Right cardiac atrium (tissue), 5 donors: ENCODE measurements around the gene SPATA2L. TPM values are rescaled to one million over a fixed set of nuclear protein-coding genes. Genes with fewer than 3 reads are reported as not detected.

ENCODE experiments used
- ATAC-seq, 2 donors: fragments of 200-7000 bp; cut with Tn5 transposase; one replicate each; pipeline versions ENCODE4 v1.8.0 to v1.9.1; 2020; ENCODE audit warnings: moderate library complexity in 2 of 2, mild to moderate bottlenecking in 1 of 2
- DNase-seq, 3 donors: peaks; one replicate each; pipeline ENCODE4 v3.0.0-alpha.2; 2020
- H3K27ac ChIP-seq: one replicate; pipeline ENCODE4 v1.5.1; 2013; ENCODE audit warnings: mild to moderate bottlenecking, low read length, control low read depth, moderate library complexity
- H3K27me3 ChIP-seq: one replicate; pipeline ENCODE4 v1.6.1; 2013; ENCODE audit not compliant: control insufficient read depth, insufficient read depth
- H3K4me1 ChIP-seq: one replicate; pipeline ENCODE4 v1.6.1; 2013; ENCODE audit warnings: low read length; ENCODE audit not compliant: control insufficient read depth, insufficient read depth
- H3K4me3 ChIP-seq: one replicate; pipeline ENCODE4 v1.5.1; 2013; ENCODE audit warnings: low read length, control low read depth
- H3K9me3 ChIP-seq: one replicate; pipeline ENCODE4 v1.6.1; 2013; ENCODE audit warnings: low read length; ENCODE audit not compliant: control insufficient read depth
- WGBS: extraction: QIAGEN DNeasy Blood & Tissue Kit; methylation state at CpG from one replicate; pipeline ENCODE4 v1.1.7; 2013; 5-methylcytosine and 5-hydroxymethylcytosine counted together
- intact Hi-C, 4 donors: fragments of 100-400 bp; cut with DNase I; formaldehyde crosslinking; loops; one replicate each; pipeline versions ENCODE4 v1.11.0 to v1.14.0; 2022 to 2023
- long read RNA-seq, 4 donors: library from polyadenylated mRNA; unstranded; transcript quantifications; one replicate each; pipeline ENCODE4 v2.0.0, GENCODE V29; 2020 to 2021
- polyA plus RNA-seq: library from polyadenylated mRNA; stranded (reverse); fragments of 200-250 nt; gene quantifications from one replicate; pipeline ENCODE4 v1.2.3, GENCODE V29; 2013
- total RNA-seq, 4 donors: library from RNA; stranded (reverse); fragmentation: NEBNext Ultra II Directional; extraction: Animal tissue kit (Norgen Biotek cat#: 25700); gene quantifications; one replicate each; pipeline ENCODE4 v1.2.1, GENCODE V29; 2021
- donor health status: healthy with polysubstance abuse.
- donor health status: DM: no; HTN: yes; CAD: no.
- donor health status: DM: no; HTN: no; CAD: no.
- donor health status: DM: no; HTN: yes; CAD: no; lungs with severe emphysema.
- donor health status: DM: yes; HTN: yes; CAD: no.

SPATA2L gene
- total RNA-seq (1 to 10 TPM; 2.3 to 5.2 (median 3.6) TPM), polyA plus RNA-seq (3.1 TPM)
- long read RNA-seq, donor 1, transcript SPATA2L-201 (3 exons, 2,335 nt): major isoform, 14 of 19 reads
- long read RNA-seq, donor 1, partial matches to known transcripts: 1 of 19 reads
- long read RNA-seq, donor 1, other reads (novel, unspliced or antisense): 4 of 19 reads
- long read RNA-seq, donor 2, transcript SPATA2L-201 (3 exons, 2,335 nt): major isoform, 13 of 21 reads
- long read RNA-seq, donor 2, partial matches to known transcripts: 1 of 21 reads
- long read RNA-seq, donor 2, other reads (novel, unspliced or antisense): 5 of 21 reads
- long read RNA-seq, donor 3, transcript SPATA2L-203 (3 exons, 692 nt): minor isoform, 33 of 82 reads
- long read RNA-seq, donor 3, transcript SPATA2L-201 (3 exons, 2,335 nt): major isoform, 45 of 82 reads
- long read RNA-seq, donor 3, partial matches to known transcripts: 2 of 82 reads
- long read RNA-seq, donor 3, other reads (novel, unspliced or antisense): 2 of 82 reads
- long read RNA-seq, donor 4, transcript SPATA2L-201 (3 exons, 2,335 nt): major isoform, 6 of 9 reads
- long read RNA-seq, donor 4, partial matches to known transcripts: 0 of 9 reads
- long read RNA-seq, donor 4, other reads (novel, unspliced or antisense): 2 of 9 reads

- no peaks in the 10 kb centered on the region for H3K9me3 ChIP-seq
- H3K27me3 ChIP-seq: no peaks in the 10 kb centered on the region
- peak; percentile 74 to 81 for ATAC-seq
- peak within 1 kb of the TSS; percentile 65 for H3K4me3 ChIP-seq
- WGBS: 2% methylated on average over 97 of the region's 97 CpGs
- H3K27ac ChIP-seq: peak within 1 kb of the TSS; percentile 27
- peaks cover 3% of the 10 kb centered on the region for H3K4me1 ChIP-seq
- DNase-seq: peak; percentile 85 to 96 (median 94)
- intact Hi-C loops: loop anchor here in 3 of 4 donors (5.0 to 10.0 kb wide), 3 partner anchors 93 to 163 kb away; no protein-coding TSS in a partner anchor
Measured at GRCh38 chr16:89701425-89702406, at the start of gene SPATA2L. SPATA2L (minus strand) TSS chr16:89701705; CDS start chr16:89701232, 473 bp downstream.

DNA sequence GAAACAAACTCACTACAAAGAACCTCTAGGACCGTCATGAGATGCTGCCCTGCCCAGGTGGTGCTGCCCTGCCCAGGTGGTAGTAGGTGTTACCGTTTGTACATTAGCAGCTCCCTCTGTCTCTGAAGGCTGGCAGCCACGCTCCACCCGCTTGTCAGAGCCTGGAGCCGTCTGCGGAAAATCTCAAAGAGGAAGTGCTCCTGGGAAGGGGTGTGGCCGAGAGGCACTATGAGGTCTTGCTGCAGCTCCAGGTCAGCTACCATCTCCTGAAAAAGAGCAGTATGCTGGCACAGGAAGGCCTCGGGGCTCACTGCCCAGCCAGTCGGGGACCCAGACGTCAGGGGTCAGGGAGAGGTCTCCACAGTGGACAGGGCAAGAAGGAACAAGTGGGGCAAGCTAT lies 48.1 kb upstream of the SPATA2L start:
- H3K4me3 ChIP-seq: no peak overlapping the region
- H3K27ac ChIP-seq: no peak overlapping the region
- intact Hi-C loops: loop anchor here (5.0 to 10.0 kb wide), 2 partner anchors 113 to 115 kb away; no protein-coding TSS in a partner anchor
- DNase-seq: peak; percentile 32 to 77 (median 74)
- H3K4me1 ChIP-seq: no peaks in the 10 kb centered on the region
- WGBS: 51% methylated on average over 10 of the region's 10 CpGs
- peak; percentile 67 to 77 for ATAC-seq
- no peaks in the 10 kb centered on the region for H3K9me3 ChIP-seq
- H3K27me3 ChIP-seq: no peaks in the 10 kb centered on the region

DNA sequence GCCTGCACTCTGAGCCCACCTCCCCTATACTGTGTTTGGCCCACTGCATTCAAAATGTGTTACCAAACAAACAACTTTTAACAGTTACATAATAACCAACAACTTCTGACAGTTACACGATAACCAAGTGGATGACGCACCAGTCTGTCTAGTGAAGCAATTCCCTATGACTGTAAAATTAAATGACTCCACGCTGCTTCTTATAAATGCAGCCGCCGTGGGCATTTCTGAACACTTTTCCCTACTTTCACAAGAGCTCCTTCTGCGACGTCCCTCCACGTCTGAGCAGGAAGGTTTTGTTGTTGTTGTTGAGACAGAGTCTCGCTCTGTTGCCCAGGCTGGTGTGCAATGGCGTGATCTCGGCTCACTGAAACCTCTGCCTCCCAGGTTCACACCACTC lies 47.4 kb upstream of the SPATA2L start:
- Histone ChIP-seq H3K27me3 (no peaks in the 10 kb centered on the region), H3K27ac (no peak overlapping the region), H3K4me3 (no peak overlapping the region), H3K9me3 (no peaks in the 10 kb centered on the region), H3K4me1 (no peaks in the 10 kb centered on the region)
- WGBS: 96% methylated on average over 11 of the region's 11 CpGs
- DNase-seq (no peak), ATAC-seq (no peak)
- intact Hi-C loops: no loop called here

- H3K27ac ChIP-seq: no peak overlapping the region
- DNase-seq (no peak), ATAC-seq (no peak)
- WGBS: 92% methylated on average over 9 of the region's 9 CpGs
- no peaks in the 10 kb centered on the region for H3K27me3 ChIP-seq
- no peaks in the 10 kb centered on the region for H3K9me3 ChIP-seq
- intact Hi-C loops: no loop called here
- no peaks in the 10 kb centered on the region for H3K4me1 ChIP-seq
- H3K4me3 ChIP-seq: no peak overlapping the region
Measured at GRCh38 chr16:89748076-89748475, 46.6 kb upstream of the SPATA2L start.

- no peaks in the 10 kb centered on the region for H3K27me3 ChIP-seq
- H3K27ac ChIP-seq: no peak overlapping the region
- intact Hi-C loops: no loop called here
- no peak for ATAC-seq
- peak in 1 of 3 donors; percentile 18 for DNase-seq
- no peaks in the 10 kb centered on the region for H3K4me1 ChIP-seq
- 87% methylated on average over 15 of the region's 15 CpGs for WGBS
- no peak overlapping the region for H3K4me3 ChIP-seq
- no peaks in the 10 kb centered on the region for H3K9me3 ChIP-seq
Measured at GRCh38 chr16:89746043-89746442, 44.5 kb upstream of the SPATA2L start.

DNA sequence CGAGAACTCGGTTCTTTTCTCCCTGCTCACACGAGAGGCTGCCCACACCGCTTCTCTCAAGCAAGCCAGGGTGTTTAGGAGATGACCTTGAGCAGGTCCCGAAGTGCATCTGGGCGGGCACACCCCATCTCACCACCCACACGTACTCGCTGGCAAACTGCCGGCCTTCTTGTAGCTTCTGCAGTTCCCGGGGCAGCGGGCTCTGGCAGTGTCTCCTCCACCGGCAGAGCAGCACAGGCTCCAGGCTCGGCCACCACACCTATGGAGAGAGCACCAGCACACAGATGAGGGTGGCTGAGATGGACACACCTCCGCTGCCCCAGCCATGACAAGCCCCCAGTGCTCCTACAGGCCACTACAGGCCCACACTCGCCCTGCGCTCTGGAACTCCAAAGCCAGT lies 43.3 kb upstream of the SPATA2L start:
- WGBS: 84% methylated on average over 16 of the region's 16 CpGs
- intact Hi-C loops: no loop called here
- Histone ChIP-seq H3K27ac (no peak overlapping the region), H3K4me1 (no peaks in the 10 kb centered on the region), H3K4me3 (no peak overlapping the region), H3K9me3 (no peaks in the 10 kb centered on the region), H3K27me3 (no peaks in the 10 kb centered on the region)
- peak; percentile 28 to 31 for ATAC-seq
- DNase-seq: peak in 2 of 3 donors; percentile 53 to 79

- DNase-seq (peak in 1 of 3 donors; percentile 10), ATAC-seq (no peak)
- 79% methylated on average over 4 of the region's 4 CpGs for WGBS
- Histone ChIP-seq H3K27ac (no peak overlapping the region), H3K9me3 (no peaks in the 10 kb centered on the region), H3K27me3 (no peaks in the 10 kb centered on the region), H3K4me1 (no peaks in the 10 kb centered on the region), H3K4me3 (no peak overlapping the region)
- intact Hi-C loops: no loop called here
Measured at GRCh38 chr16:89742948-89743347, 41.4 kb upstream of the SPATA2L start.

DNA sequence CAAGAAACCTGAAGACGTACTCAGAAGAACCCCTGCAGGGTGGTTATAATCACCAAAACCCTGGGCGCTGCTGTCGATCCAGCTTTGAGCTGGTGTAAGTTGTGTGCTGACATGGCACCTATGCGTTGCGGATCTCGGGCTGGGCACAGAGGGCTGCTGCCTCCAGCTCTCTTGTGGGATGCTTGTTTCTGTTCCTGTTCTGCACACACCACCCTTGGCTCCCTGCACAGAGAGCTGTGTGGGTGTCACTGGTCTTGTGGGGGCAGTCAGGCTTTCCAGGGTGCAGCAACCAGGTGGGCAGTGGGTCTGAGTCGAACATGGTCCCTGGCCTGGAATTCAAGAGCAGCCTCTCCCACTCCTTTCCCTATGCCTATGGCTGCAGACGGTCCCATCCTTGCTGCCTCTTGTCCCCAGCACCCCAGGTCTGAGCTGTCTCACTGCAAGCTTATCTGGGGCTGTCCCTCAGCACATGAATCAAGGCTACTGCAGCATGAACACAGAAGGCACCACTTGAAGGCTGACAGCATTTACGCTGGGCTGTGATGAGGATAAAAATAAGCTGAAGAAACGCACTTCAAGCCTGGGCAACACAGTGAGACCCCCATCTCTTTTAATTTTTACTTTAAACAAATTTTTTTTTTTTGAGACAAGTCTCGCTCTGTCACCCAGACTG lies 40.0 kb upstream of the SPATA2L start:
- H3K9me3 ChIP-seq: no peaks in the 10 kb centered on the region
- intact Hi-C loops: no loop called here
- H3K27ac ChIP-seq: no peak overlapping the region
- peak; percentile 5 to 20 for ATAC-seq
- H3K4me1 ChIP-seq: no peaks in the 10 kb centered on the region
- DNase-seq: peak in 1 of 3 donors; percentile 28
- no peak overlapping the region for H3K4me3 ChIP-seq
- no peaks in the 10 kb centered on the region for H3K27me3 ChIP-seq
- 76% methylated on average over 11 of the region's 11 CpGs for WGBS

GRCh38 chr16:89739383-89739782 lies 37.9 kb upstream of the SPATA2L start:
- 87% methylated on average over 9 of the region's 9 CpGs for WGBS
- H3K4me1 ChIP-seq: no peaks in the 10 kb centered on the region
- H3K27me3 ChIP-seq: no peaks in the 10 kb centered on the region
- H3K9me3 ChIP-seq: no peaks in the 10 kb centered on the region
- intact Hi-C loops: no loop called here
- DNase-seq: peak in 1 of 3 donors; percentile 26
- H3K27ac ChIP-seq: no peak overlapping the region
- H3K4me3 ChIP-seq: no peak overlapping the region
- ATAC-seq: peak in 1 of 2 donors; percentile 9
